HEK293 (cell line): ENCODE results near the gene GPT2.

Experiments
- CTCF ChIP-seq: fragments of 450-650 bp; formaldehyde crosslinking; IDR thresholded peaks from 2 replicates; pipeline ENCODE4 v1.5.1; 2016; ENCODE audit warnings: missing biosample characterization, missing genetic modification characterization
- IKZF3 ChIP-seq: fragments of 450-650 bp; IDR thresholded peaks from 2 replicates; pipeline ENCODE4 v1.5.0; 2018; ENCODE audit warnings: missing biosample characterization, mild to moderate bottlenecking, missing genetic modification characterization, moderate library complexity
- MEIS1 ChIP-seq: sonication (generic); formaldehyde crosslinking; IDR thresholded peaks from 2 replicates; pipeline ENCODE4 v1.8.1; 2022; ENCODE audit warnings: missing genetic modification reagents, mild to moderate bottlenecking, borderline replicate concordance
- PRDM1 ChIP-seq: fragments of 450-650 bp; formaldehyde crosslinking; IDR thresholded peaks from 2 replicates; pipeline ENCODE4; 2016; ENCODE audit warnings: missing biosample characterization, missing genetic modification characterization
- ZBTB48 ChIP-seq: fragments of 450-650 bp; formaldehyde crosslinking; IDR thresholded peaks from 2 replicates; pipeline ENCODE4 v1.5.1; 2016; ENCODE audit warnings: missing biosample characterization, missing genetic modification characterization
- ZNF292 ChIP-seq: fragments of 450-650 bp; formaldehyde crosslinking; IDR thresholded peaks from 2 replicates; pipeline ENCODE4 v1.5.1; 2016; ENCODE audit warnings: low read depth, missing biosample characterization, missing genetic modification characterization, borderline replicate concordance
- ZNF354C ChIP-seq: fragments of 450-650 bp; formaldehyde crosslinking; IDR thresholded peaks from 2 replicates; pipeline ENCODE4 v1.5.1; 2016; ENCODE audit warnings: missing biosample characterization, missing genetic modification characterization, low read depth, borderline replicate concordance
- ZNF362 ChIP-seq: fragments of 450-650 bp; formaldehyde crosslinking; IDR thresholded peaks from 2 replicates; pipeline ENCODE4 v1.5.1; 2016; ENCODE audit warnings: missing biosample characterization, missing genetic modification characterization
- ZNF48 ChIP-seq: fragments of 450-650 bp; formaldehyde crosslinking; IDR thresholded peaks from 2 replicates; pipeline ENCODE4 v1.5.1; 2016; ENCODE audit warnings: missing biosample characterization, missing genetic modification characterization
- ZNF501 ChIP-seq: fragments of 450-650 bp; formaldehyde crosslinking; IDR thresholded peaks from 2 replicates; pipeline ENCODE4 v1.5.1; 2016; ENCODE audit warnings: missing biosample characterization, missing genetic modification characterization
- ZNF701 ChIP-seq: fragments of 450-650 bp; formaldehyde crosslinking; IDR thresholded peaks from 2 replicates; pipeline ENCODE4 v1.5.1; 2016; ENCODE audit warnings: missing biosample characterization, missing genetic modification characterization
- ZSCAN18 ChIP-seq: fragments of 450-650 bp; formaldehyde crosslinking; IDR thresholded peaks from 2 replicates; pipeline ENCODE4 v1.5.1; 2016; ENCODE audit warnings: missing biosample characterization, missing genetic modification characterization

- TF ChIP-seq CTCF (no peak), ZBTB48 (tag by site-specific recombination) (no peak), ZNF354C (tag by site-specific recombination) (no peak), ZNF701 (tag by site-specific recombination) (no peak), MEIS1 (CRISPR knock-in tag) (no peak), ZSCAN18 (tag by site-specific recombination) (no peak), ZNF292 (no peak), ZNF362 (no peak), ZNF48 (tag by site-specific recombination) (no peak), PRDM1 (no peak), IKZF3 (tag by site-specific recombination) (no peak), ZNF501 (tag by site-specific recombination) (no peak)
Measured at GRCh38 chr16:46918905-46919792, 35.0 kb downstream of the GPT2 start.
